NCI-H82 treated with DMSO at 0.1 percent for 48 hours (cell line): Measurements from ENCODE around the gene STX4.

Experiments used
- DNase-seq: peaks from one replicate; lab custom pipeline; 2025; ENCODE audit not compliant: unreplicated experiment; lab: John Stamatoyannopoulos, UW

STX4 gene, protein sequence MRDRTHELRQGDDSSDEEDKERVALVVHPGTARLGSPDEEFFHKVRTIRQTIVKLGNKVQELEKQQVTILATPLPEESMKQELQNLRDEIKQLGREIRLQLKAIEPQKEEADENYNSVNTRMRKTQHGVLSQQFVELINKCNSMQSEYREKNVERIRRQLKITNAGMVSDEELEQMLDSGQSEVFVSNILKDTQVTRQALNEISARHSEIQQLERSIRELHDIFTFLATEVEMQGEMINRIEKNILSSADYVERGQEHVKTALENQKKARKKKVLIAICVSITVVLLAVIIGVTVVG

GRCh38 chr16:31032736-31033708 is at the start of gene STX4:
TSS of gene STX4 (plus strand) at chr16:31033558. CDS start at chr16:31033806, 248 bp downstream.
- peak; percentile 72 for DNase-seq

- no peak for DNase-seq
Observed at GRCh38 chr16:30983898-30984610, 49.3 kb upstream of the STX4 start.

DNA sequence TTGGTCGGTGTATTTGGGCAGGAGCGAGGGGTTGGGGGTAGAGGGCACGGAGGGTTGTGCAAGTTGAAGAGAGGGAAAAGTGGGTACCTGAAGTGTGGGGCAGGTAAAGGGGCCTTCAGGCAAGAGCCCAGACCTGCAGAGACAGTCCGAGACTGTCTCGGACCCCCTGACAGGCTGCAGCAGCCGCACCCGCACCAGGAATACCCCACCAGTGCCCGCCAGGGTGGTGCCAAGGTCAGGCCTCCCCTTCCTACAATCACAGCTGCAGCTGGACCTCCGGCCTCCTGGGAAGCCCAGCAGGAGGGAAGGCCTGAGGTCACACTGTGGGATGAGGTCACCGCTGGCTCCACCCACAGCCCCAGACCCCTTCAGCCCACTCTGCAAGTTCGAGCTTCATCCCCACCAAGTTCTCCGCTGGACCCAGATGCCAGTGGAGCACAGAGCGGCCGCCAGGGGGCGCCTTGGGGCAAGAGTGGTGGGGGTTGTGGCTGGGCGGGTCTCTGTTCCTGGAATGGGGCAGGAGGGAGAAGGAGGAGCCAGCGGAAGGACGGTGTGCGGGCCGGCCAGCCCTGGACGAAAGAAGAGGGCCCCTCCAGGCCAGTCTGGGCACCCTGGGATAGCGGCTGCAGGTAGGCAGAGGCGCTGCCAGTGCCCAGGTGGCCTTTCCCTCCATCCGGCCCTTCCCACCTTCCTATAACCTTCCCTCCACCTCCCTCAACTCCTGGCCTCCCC is 48.5 kb upstream of the STX4 start, which contains the start of gene HSD3B7:
HSD3B7 (plus strand) TSS at position 539 of the 732 bp plus-strand sequence. CDS start 452 bp downstream, outside the sequence.
- DNase-seq, result peak; percentile 43

DNA sequence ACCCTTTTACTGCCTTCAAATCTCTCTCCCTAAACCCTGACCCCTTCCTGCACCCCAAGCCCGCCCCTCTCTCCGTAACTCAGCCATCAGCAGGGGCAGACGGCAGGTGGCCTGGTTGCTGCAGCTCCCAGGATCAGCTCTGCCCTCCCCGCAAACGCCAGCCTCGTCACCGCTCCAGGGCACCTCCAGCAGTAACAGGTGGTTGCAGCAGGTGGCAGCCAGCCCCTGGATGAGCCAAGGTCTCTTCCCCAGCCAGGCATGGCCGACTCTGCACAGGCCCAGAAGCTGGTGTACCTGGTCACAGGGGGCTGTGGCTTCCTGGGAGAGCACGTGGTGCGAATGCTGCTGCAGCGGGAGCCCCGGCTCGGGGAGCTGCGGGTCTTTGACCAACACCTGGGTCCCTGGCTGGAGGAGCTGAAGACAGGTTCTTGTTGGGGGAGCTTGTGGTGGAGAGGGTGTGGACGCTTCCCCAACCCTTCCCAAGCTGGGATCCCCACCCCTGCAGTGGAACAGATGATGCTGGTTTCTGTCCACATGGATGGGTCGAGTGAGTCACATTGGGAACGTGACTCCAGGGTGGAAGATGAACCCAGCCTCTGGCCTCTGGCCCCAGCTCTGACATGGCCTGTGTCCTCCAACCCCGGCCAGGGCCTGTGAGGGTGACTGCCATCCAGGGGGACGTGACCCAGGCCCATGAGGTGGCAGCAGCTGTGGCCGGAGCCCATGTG is 47.8 kb upstream of the STX4 start:
- no peak for DNase-seq

- DNase-seq, result no peak
Observed at GRCh38 chr16:30986129-30986991, 47.0 kb upstream of the STX4 start.

DNA sequence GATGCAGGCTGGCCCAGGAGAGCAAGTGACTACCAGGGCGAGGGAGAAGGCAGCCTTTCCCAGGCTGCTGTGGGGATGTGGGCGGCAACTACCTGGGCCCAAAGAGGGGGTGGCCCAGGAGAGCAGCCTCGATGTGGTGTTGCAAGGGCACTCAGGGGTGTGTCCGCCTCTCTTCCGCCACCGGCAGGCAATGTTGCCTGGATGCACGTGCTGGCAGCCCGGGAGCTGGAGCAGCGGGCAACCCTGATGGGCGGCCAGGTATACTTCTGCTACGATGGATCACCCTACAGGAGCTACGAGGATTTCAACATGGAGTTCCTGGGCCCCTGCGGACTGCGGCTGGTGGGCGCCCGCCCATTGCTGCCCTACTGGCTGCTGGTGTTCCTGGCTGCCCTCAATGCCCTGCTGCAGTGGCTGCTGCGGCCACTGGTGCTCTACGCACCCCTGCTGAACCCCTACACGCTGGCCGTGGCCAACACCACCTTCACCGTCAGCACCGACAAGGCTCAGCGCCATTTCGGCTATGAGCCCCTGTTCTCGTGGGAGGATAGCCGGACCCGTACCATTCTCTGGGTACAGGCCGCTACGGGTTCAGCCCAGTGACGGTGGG is 45.7 kb upstream of the STX4 start:
- no peak for DNase-seq

GRCh38 chr16:30989469-30990047 is 43.8 kb upstream of the STX4 start:
- no peak for DNase-seq

- no peak for DNase-seq
Observed at GRCh38 chr16:30990105-30990504, 43.3 kb upstream of the STX4 start.

- DNase-seq, result no peak
Observed at GRCh38 chr16:30991052-30991451, 42.3 kb upstream of the STX4 start.

DNA sequence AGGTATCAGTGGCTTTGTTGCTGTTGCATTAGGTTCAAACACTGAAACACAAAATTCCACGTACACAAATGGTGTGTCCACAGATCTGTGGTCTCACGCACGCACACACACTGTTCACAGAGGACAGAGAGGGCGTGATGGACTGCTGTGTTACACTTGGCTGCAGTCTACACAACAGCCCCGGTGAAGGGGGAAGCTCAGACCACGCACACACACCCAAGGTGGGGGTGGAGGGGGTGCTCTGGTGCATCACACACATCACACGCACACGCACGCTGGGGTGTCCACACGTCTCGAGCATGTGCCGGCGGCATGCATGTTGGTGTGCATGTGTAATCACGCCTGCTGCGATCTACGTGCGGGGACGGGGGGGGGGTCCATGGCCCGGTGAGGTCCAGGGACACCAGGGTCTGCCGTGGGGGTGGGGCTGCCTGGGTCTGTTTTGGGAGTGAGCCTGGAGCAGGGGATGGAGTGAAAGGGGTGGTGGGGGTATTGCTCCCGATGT is 41.0 kb upstream of the STX4 start:
- no peak for DNase-seq

DNA sequence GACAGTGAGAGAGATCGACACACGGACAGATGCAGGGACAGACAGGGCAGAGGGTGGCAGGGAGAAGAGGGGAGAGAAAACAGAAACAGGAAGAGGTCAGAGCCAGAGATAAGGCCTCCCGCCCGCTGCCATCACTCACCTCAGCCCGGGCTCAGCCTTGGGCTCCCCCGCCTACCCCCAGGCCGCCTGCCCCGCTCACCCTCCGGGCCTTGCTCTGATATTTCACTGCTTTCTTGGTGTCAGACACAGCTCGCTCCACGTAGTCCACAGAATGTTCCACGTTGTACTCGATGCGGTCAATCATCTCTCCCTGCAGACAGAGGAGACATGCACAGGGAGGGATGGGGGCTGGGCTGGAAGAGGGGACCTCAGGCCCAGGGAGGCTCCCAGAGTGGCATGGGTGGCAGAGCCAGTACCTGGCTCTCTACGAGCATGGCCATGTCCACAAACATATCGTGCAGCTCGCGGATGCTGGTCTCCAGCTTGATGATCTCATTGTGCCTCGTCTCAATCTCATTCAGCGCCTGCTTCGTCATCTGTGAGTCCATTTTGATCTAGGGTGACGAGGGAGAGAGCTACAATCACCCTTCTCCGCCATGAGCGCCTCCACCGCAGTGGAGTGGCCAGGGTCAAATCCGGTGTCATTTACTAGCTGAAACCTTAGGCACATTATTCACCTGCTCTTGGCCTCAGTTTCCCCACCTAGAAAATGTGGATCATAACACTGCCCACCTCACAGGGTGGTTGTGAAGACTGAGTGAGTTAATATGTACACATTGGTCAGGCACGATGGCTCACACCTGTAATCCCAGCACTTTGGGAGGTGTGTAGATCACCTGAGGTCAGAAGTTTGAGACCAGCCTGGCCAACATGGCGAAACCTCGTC is 40.2 kb upstream of the STX4 start:
- DNase-seq, result no peak

DNA sequence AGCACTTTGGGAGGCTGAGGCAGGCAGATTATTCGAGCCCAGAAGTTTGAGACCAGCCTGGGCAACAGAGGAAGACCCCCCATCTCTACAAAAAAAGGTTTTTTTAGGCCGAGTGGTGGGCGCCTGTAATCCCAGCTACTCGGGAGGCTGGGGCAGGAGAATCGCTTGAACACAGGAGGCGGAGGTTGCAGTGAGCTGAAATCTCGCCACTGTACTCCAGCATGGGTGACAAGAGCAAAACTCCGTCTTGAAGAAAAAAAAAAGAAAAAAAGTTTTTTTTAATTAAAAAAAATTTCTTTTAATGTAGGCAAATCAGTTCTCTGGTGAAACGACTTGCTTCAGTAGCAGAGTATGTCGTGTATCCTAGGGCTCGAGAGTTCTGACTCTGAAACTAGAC is 37.4 kb upstream of the STX4 start:
- DNase-seq, result no peak

- DNase-seq, result no peak
Observed at GRCh38 chr16:30996324-30996984, 36.9 kb upstream of the STX4 start.

GRCh38 chr16:30996985-30997724 is 36.2 kb upstream of the STX4 start:
- DNase-seq, result no peak

DNA sequence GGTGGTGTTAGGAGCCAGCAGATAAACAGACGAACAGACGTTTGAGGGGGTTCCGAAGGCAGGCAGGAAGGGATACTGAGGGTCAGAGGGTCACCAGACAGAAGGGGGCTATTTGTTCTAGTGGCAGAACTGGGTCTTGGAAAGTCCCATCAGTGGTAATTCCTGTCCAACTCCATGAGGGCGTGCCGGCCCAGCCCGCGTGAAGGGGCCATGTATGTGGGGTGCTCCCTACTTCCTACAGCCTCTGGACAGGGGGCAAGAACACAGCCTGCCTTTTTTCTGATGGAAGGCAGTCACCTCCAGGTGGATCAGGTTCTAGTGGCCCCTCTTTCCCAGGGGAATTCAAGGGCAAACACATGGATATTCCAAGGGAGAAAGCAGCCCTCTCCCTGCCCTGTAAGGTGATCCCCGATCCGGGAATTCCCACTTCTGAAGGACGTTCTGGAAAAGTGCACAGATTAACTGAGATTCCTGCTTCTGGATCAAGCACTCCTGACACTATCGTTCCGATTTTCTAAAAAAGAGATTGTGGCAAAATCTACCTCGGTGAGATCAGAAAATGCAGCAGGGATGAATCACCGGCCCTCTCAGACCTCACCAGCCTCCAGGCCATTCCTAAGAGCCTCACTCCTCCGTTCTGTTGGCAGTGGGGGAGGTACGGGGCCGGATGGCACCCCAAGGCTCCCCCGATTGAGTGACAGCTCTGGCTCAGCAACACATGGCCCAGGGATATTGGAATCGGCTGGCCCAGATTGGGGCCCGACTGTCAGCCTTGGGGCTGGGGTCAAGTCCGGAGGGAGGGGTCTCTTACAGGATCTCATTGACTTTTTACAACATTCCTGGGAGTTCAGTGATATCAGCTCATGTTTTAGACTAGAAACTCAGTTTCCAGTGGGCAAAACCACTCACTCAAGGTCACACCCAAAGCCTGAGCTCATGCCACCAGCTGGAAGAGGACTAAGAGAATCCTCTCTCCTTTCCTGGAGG is 35.3 kb upstream of the STX4 start:
- DNase-seq, result no peak
